ENCODE measurements around the gene DNAJB6. TPM values are rescaled to one million over a fixed set of nuclear protein-coding genes. Genes with fewer than 3 reads are reported as not detected.

The DNAJB6 gene
- total and polyA plus RNA-seq, 7 donors, result 71.5 to 145 (median 120) TPM

DNA sequence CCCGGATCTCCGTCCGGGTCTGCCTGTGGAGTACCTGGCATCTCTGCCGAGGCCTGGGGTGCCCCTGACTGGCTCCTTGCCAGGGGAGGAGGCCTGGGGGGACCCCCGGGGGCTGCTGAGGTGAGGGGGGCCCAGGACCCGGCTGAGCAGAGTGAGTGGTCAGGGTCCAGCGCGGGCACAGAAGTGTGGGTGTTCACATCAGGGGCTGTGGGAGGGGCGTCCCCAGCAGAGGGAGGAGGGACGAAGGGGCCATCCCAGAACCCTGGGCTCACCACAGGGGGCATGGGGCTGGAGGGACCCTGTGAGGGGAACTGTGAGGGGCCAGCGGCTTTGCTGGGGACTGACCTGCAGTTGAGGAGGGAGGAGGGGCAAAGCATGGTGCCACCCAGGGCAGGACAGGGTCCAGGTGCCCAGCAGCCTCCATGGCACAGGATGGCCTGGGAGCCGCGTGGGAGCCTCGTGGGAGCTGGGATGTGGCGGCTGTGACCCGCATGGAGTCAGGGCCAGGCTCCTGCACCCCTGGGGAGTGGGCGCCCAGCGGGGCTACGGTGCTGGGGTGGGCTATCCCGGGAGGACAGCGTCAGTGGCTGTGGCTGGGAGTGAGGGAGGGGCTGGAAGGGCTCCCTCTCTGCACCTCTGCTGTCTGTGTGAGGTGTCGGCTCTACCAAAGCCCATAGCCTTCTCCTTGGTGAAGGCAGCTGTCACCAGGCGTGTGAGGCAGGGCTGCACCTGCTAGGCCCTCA, 91.2 kb downstream of the DNAJB6 start:
- H3K36me3 ChIP-seq, result peaks cover 0 to 4% (median 0%) of the 10 kb centered on the region in 4 donors
- DNase-seq, result no peak
- TF ChIP-seq POLR2A (IDR thresholded peaks at IDR 0.05) (no peak), POLR2AphosphoS5 (IDR thresholded peaks at IDR 0.05) (no peak), EP300 (IDR thresholded peaks at IDR 0.05) (no peak)
- TF ChIP-seq, protein P1, sequence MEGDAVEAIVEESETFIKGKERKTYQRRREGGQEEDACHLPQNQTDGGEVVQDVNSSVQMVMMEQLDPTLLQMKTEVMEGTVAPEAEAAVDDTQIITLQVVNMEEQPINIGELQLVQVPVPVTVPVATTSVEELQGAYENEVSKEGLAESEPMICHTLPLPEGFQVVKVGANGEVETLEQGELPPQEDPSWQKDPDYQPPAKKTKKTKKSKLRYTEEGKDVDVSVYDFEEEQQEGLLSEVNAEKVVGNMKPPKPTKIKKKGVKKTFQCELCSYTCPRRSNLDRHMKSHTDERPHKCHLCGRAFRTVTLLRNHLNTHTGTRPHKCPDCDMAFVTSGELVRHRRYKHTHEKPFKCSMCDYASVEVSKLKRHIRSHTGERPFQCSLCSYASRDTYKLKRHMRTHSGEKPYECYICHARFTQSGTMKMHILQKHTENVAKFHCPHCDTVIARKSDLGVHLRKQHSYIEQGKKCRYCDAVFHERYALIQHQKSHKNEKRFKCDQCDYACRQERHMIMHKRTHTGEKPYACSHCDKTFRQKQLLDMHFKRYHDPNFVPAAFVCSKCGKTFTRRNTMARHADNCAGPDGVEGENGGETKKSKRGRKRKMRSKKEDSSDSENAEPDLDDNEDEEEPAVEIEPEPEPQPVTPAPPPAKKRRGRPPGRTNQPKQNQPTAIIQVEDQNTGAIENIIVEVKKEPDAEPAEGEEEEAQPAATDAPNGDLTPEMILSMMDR (IDR thresholded peaks at IDR 0.05), result no peak
- H3K4me1 ChIP-seq, result peaks cover 0 to 9% (median 7%) of the 10 kb centered on the region in 4 donors
- no peak overlapping the region for H3K27ac ChIP-seq
- intact Hi-C loops (cut with DNase I), result no loop called here
- H3K4me3 ChIP-seq, result no peak overlapping the region
- H3K27me3 ChIP-seq, result no peaks in the 10 kb centered on the region
- WGBS, 2 donors, result 82 to 90% methylated on average over 23 of the region's 23 CpGs
- no peaks in the 10 kb centered on the region for H3K9me3 ChIP-seq

GRCh38 chr7:157428554-157428945, 91.7 kb downstream of the DNAJB6 start:
- Histone ChIP-seq H3K36me3 (no peaks in the 10 kb centered on the region), H3K4me1 (peaks cover 0 to 10% (median 7%) of the 10 kb centered on the region in 4 donors), H3K27ac (no peak overlapping the region), H3K27me3 (no peaks in the 10 kb centered on the region), H3K9me3 (no peaks in the 10 kb centered on the region), H3K4me3 (no peak overlapping the region)
- intact Hi-C loops (cut with DNase I), result no loop called here
- DNase-seq, result peak; percentile 40
- TF ChIP-seq POLR2A (IDR thresholded peaks at IDR 0.05), result no peak
- no peak for TF ChIP-seq POLR2AphosphoS5 (IDR thresholded peaks at IDR 0.05)
- TF ChIP-seq, protein P1 (IDR thresholded peaks at IDR 0.05), result no peak
- TF ChIP-seq EP300 (IDR thresholded peaks at IDR 0.05), result no peak
- WGBS, 2 donors, result 84 to 89% methylated on average over 12 of the region's 12 CpGs

DNA sequence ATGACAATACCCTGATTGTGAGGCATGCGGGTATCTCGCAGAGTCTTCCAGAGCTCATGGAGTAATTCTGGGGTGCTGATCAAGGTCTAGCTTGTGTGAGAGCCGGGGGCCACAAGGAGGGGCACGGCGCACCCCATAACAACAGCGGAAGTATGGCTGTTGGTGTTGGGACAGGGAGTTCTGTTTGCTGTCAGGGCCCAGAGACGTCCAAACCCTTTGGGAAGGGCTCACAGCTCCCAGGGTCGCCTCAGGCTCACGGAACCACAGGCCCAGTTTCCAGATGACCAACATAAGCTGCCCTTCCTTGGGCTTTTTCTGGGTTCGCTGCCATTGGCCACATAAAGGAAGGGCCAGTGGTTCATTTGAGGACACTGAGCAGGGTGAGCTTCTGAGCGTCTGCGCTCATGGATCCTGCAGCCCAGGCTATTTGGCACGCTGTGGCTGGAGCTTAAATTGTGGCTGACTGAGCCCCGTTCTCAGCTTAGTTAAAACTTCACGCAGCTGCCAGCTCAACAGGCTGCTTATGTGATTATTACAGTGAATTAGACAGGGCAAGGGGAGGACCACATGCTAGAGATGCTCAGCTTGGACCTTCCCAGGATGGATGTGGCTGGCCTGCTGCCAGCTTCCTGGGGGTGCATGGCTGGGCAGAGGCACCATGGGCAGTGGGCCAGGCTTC, 92.3 kb downstream of the DNAJB6 start:
- H3K36me3 ChIP-seq, result no peaks in the 10 kb centered on the region
- H3K4me3 ChIP-seq, result no peak overlapping the region
- H3K4me1 ChIP-seq, result peaks cover 0 to 10% (median 7%) of the 10 kb centered on the region in 4 donors
- DNase-seq, result peak; percentile 50
- no peaks in the 10 kb centered on the region for H3K27me3 ChIP-seq
- WGBS, 2 donors, result 73 to 86% methylated on average over 15 of the region's 15 CpGs
- TF ChIP-seq POLR2A (IDR thresholded peaks at IDR 0.05) (no peak), EP300 (IDR thresholded peaks at IDR 0.05) (no peak), POLR2AphosphoS5 (IDR thresholded peaks at IDR 0.05) (no peak)
- TF ChIP-seq, protein P1 (IDR thresholded peaks at IDR 0.05), result no peak
- intact Hi-C loops (cut with DNase I), result no loop called here
- H3K9me3 ChIP-seq, result no peaks in the 10 kb centered on the region
- H3K27ac ChIP-seq, result no peak overlapping the region

- Histone ChIP-seq H3K27me3 (no peaks in the 10 kb centered on the region), H3K9me3 (no peaks in the 10 kb centered on the region), H3K4me3 (no peak overlapping the region), H3K27ac (no peak overlapping the region), H3K4me1 (peaks cover 0 to 10% (median 7%) of the 10 kb centered on the region in 4 donors), H3K36me3 (no peaks in the 10 kb centered on the region)
- TF ChIP-seq POLR2A (IDR thresholded peaks at IDR 0.05) (no peak), POLR2AphosphoS5 (IDR thresholded peaks at IDR 0.05) (no peak), EP300 (IDR thresholded peaks at IDR 0.05) (no peak)
- TF ChIP-seq, protein P1 (IDR thresholded peaks at IDR 0.05), result no peak
- intact Hi-C loops (cut with DNase I), result no loop called here
- 90 to 92% methylated on average over 6 of the region's 6 CpGs for WGBS, 2 donors
- peak; percentile 11 for DNase-seq
Measured at GRCh38 chr7:157429680-157430224, 92.9 kb downstream of the DNAJB6 start.
